Esophagus squamous epithelium (tissue), 5 donors: ENCODE data around the gene ARL13B. TPM values are rescaled to one million over a fixed set of nuclear protein-coding genes. Genes with fewer than 3 reads are reported as not detected.

ENCODE experiments used
- DNase-seq: peaks from one replicate; lab custom pipeline; 2025; lab: John Stamatoyannopoulos, UW
- H3K27ac ChIP-seq, 4 donors: fragments of 200-600 bp; sonication (generic); one replicate each; pipeline ENCODE4 v1.5.1; 2016 to 2019; ENCODE audit warnings: mild to moderate bottlenecking in 1 of 4
- H3K27me3 ChIP-seq, 4 donors: fragments of 200-600 bp; sonication (generic); 1 replicate in 3 of 4; 2 replicates in 1 of 4; pipeline versions ENCODE4 v1.5.1 to v1.6.0; 2017 to 2021; ENCODE audit warnings: antibody characterized with exemption in 1 of 4
- H3K36me3 ChIP-seq, 3 donors: fragments of 200-600 bp; sonication (generic); one replicate each; pipeline ENCODE4 v1.5.1; 2016 to 2019
- H3K4me1 ChIP-seq, 3 donors: fragments of 200-600 bp; sonication (generic); one replicate each; pipeline ENCODE4 v1.5.1; 2017 to 2019
- H3K4me3 ChIP-seq, 4 donors: fragments of 200-600 bp; sonication (generic); 1 replicate in 3 of 4; 2 replicates in 1 of 4; pipeline ENCODE4 v1.5.1; 2016 to 2019; ENCODE audit warnings: mild to moderate bottlenecking in 2 of 4, moderate library complexity in 1 of 4
- H3K9me3 ChIP-seq, 3 donors: fragments of 200-600 bp; sonication (generic); one replicate each; pipeline ENCODE4 v1.5.1; 2016 to 2019
- CTCF ChIP-seq, 6 experiments: fragments of 450-650 bp in 4 of 6; fragments of 200-600 bp in 2 of 6; sonication (generic) in 2 of 6; IDR thresholded peaks; one replicate each; pipeline ENCODE4 v1.5.1; 2016 to 2019; ENCODE audit warnings: antibody characterized with exemption in 6 of 6, mild to moderate bottlenecking in 4 of 6, moderate library complexity in 4 of 6
- POLR2A ChIP-seq, 4 donors: fragments of 450-650 bp; IDR thresholded peaks; one replicate each; pipeline ENCODE4 v1.6.1; 2017; ENCODE audit warnings: antibody characterized with exemption in 4 of 4, mild to moderate bottlenecking in 4 of 4, moderate library complexity in 3 of 4
- WGBS, 2 donors: methylation state at CpG; one replicate each; pipeline ENCODE4 v1.1.5; 2018; 5-methylcytosine and 5-hydroxymethylcytosine counted together
- intact Hi-C: fragments of 100-400 bp; cut with DNase I; formaldehyde crosslinking; loops from one replicate; pipeline ENCODE4 v1.15.0; 2022
- total RNA-seq, 4 donors: library from RNA; depleted of rRNA; stranded (reverse); fragments of >200 nt; gene quantifications; one replicate each; pipeline ENCODE4 v1.1.0, GENCODE V29; 2016
- donor health status: DM: yes; HTN: yes; CAD: no.

Gene ARL13B
- total RNA-seq, 4 donors from 2014 or later = 4.2 to 9.0 (median 6.4) TPM

DNA sequence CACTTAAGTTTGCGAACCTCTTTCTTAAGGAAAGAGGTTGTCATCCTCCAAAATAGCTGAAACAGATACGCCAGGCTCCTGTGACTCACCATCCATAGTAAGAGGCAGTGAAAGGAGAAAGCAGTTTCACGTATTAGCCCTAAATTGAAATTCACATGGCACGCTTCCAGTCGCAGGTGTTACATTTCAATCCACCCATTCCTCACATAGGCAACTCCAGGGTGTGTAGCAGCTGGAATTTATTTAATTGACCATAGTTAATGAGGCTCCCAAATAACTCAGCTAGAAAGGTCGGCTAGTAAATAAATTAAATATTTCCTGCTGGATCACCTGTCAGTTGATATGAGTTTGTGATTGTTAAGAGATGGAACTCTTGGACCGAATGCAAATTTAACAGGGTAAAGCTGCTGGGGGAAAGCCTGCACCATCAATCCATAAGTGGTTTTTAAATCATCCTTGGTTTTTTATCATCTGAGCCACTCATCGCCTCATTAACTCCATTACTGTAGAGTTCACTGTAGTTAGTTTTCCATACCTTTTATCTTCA is 102.5 kb downstream of the ARL13B start:
- WGBS, 2 donors = 84 to 91% methylated on average over 8 of the region's 8 CpGs
- no peak for TF ChIP-seq POLR2A (IDR thresholded peaks at IDR 0.05)
- TF ChIP-seq CTCF (IDR thresholded peaks at IDR 0.05) = no peak
- no peak overlapping the region for H3K27ac ChIP-seq
- H3K36me3 ChIP-seq = peaks cover 0 to 45% (median 0%) of the 10 kb centered on the region in 3 donors
- no peak for DNase-seq
- intact Hi-C loops = no loop called here
- no peaks in the 10 kb centered on the region for H3K27me3 ChIP-seq
- H3K4me3 ChIP-seq = no peak overlapping the region
- peaks cover 0 to 7% (median 0%) of the 10 kb centered on the region in 3 donors for H3K4me1 ChIP-seq
- no peaks in the 10 kb centered on the region for H3K9me3 ChIP-seq

DNA sequence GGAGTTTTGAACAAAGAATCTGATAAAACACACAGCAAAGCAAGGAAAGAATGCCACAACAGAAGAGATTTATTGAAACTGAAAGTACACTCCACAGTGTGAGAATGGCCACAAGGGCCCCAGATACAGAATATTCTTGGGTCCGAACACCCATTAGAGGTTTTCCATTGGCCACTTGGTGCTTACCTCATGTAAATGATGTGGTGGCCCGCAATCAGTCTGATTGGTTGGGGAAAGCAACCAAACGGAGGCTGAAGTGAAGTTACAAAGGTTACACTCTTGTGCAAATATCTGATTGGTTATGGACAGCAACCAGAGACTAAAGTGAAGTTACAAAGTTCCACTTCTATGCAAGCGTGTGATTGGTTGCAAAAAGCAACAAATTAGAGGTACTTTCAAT is 103.3 kb downstream of the ARL13B start:
- intact Hi-C loops = no loop called here
- 91 to 92% methylated on average over 4 of the region's 4 CpGs for WGBS, 2 donors

DNA sequence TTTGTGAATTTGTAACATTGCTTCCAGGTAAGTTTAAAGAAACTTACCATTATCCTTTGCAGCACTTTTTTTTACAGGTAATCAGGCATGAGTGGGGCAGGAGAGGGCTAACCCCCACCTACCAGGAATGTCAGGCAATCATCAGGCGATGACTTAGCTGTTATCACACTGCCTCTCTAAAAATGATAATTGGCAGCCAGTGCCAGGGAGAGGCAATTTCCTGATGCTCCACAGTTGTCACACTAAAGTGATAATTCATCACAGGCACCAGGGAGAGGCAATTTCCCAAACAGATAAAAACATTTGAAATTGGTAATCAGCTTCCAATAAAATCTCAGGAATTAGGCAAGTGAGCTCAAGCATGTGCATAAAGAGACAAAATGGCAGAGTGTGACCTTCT is 109.2 kb downstream of the ARL13B start:
- no peaks in the 10 kb centered on the region for H3K9me3 ChIP-seq
- H3K4me1 ChIP-seq = no peaks in the 10 kb centered on the region
- TF ChIP-seq POLR2A (IDR thresholded peaks at IDR 0.05) = no peak
- TF ChIP-seq CTCF (IDR thresholded peaks at IDR 0.05) = no peak
- intact Hi-C loops = no loop called here
- WGBS, 2 donors = 100% methylated on average over 1 of the region's 1 CpG
- no peaks in the 10 kb centered on the region for H3K27me3 ChIP-seq
- no peak overlapping the region for H3K4me3 ChIP-seq
- no peak overlapping the region for H3K27ac ChIP-seq
- DNase-seq = no peak
- H3K36me3 ChIP-seq = peaks cover 0 to 67% (median 0%) of the 10 kb centered on the region in 3 donors

More for the DNA sequence above, 103.3 kb downstream of the ARL13B start:
- H3K4me3 ChIP-seq = no peak overlapping the region
- no peak overlapping the region for H3K27ac ChIP-seq
- TF ChIP-seq CTCF (IDR thresholded peaks at IDR 0.05) (no peak), POLR2A (IDR thresholded peaks at IDR 0.05) (no peak)
- H3K9me3 ChIP-seq = no peaks in the 10 kb centered on the region
- H3K27me3 ChIP-seq = no peaks in the 10 kb centered on the region
- no peak for DNase-seq
- peaks cover 0 to 7% (median 0%) of the 10 kb centered on the region in 3 donors for H3K4me1 ChIP-seq
- H3K36me3 ChIP-seq = peaks cover 0 to 53% (median 0%) of the 10 kb centered on the region in 3 donors

DNA sequence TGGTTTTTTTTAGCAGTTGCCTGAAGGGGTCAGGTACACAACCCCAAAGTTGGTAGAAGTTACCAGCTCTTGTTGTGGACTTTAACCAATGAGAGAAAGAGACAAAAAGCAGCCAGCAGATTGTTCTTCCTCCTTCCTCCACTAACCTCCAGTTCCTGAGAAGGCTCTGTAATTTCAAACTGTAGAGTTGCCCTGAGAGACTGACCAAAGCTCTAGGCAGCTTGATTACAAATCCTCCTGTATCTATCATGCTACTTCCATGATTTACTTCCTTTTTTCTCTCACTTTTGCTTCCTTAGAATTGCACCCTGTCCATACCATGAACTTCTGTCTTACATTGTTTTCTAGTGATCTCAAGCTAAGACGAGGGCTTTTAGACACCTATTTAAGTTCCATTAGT is 112.1 kb downstream of the ARL13B start:
- Histone ChIP-seq H3K4me1 (no peaks in the 10 kb centered on the region), H3K27me3 (no peaks in the 10 kb centered on the region), H3K9me3 (no peaks in the 10 kb centered on the region), H3K27ac (no peak overlapping the region), H3K36me3 (peaks cover 0 to 74% (median 7%) of the 10 kb centered on the region in 3 donors), H3K4me3 (no peak overlapping the region)
- intact Hi-C loops = no loop called here
- 77 to 91% methylated on average over 1 of the region's 1 CpG for WGBS, 2 donors
- DNase-seq = no peak
- TF ChIP-seq CTCF (IDR thresholded peaks at IDR 0.05) (no peak), POLR2A (IDR thresholded peaks at IDR 0.05) (no peak)

GRCh38 chr3:94093151-94093550 is 113.2 kb downstream of the ARL13B start:
- Histone ChIP-seq H3K4me3 (no peak overlapping the region), H3K4me1 (no peaks in the 10 kb centered on the region), H3K9me3 (no peaks in the 10 kb centered on the region), H3K27me3 (no peaks in the 10 kb centered on the region), H3K36me3 (peaks cover 0 to 74% (median 7%) of the 10 kb centered on the region in 3 donors), H3K27ac (no peak overlapping the region)
- intact Hi-C loops = no loop called here
- TF ChIP-seq POLR2A (IDR thresholded peaks at IDR 0.05) (no peak), CTCF (IDR thresholded peaks at IDR 0.05) (no peak)
- WGBS, 2 donors = 71 to 87% methylated on average over 1 of the region's 1 CpG
- no peak for DNase-seq
